MCF 10A (cell line): ENCODE results near the gene ITFG1. TPM values are rescaled to one million over a fixed set of nuclear protein-coding genes. Genes with fewer than 3 reads are reported as not detected.
"Not testable (repeated sequence)": the region's sequence is repeated elsewhere in the genome, so short reads cannot be mapped to it uniquely, and the experiment has no call there.

Experiments used
- BruUV-seq: library from RNA; stranded (reverse); fragments of 400-500 nt; replicated peaks from 2 replicates; lab custom pipeline; 2021; lab: Mats Ljungman, UMichigan
- CTCF ChIA-PET: fragments of 300-600 bp; sonication (Branson Sonifier 250); formaldehyde crosslinking; extraction: SDS; loops from one replicate; lab custom pipeline; 2021; ENCODE audit warnings: antibody characterized with exemption, inconsistent platforms; lab: Yijun Ruan, JAX
- POLR2A ChIA-PET: fragments of 300-600, 350-650 bp; sonication (Branson Sonifier 250); formaldehyde crosslinking; extraction: SDS; loops from one replicate; lab custom pipeline; 2020; ENCODE audit warnings: antibody characterized with exemption, inconsistent platforms; lab: Yijun Ruan, JAX
- DNase-seq: peaks from one replicate; pipeline ENCODE4 v3.0.0-alpha.2; 2018; ENCODE audit not compliant: unreplicated experiment
- H3K27ac Mint-ChIP-seq: one replicate; pipeline ENCODE4 v1.8.0; 2022; ENCODE audit warnings: mild to moderate bottlenecking, low read depth, mixed read lengths; ENCODE audit not compliant: unreplicated experiment
- H3K27me3 Mint-ChIP-seq: one replicate; pipeline ENCODE4 v1.8.0; 2022; ENCODE audit warnings: mixed read lengths; ENCODE audit not compliant: insufficient read depth, unreplicated experiment
- H3K36me3 Mint-ChIP-seq: one replicate; pipeline ENCODE4 v1.8.0; 2022; ENCODE audit warnings: mild to moderate bottlenecking, moderate library complexity, mixed read lengths; ENCODE audit not compliant: insufficient read depth, unreplicated experiment
- H3K4me1 Mint-ChIP-seq: one replicate; pipeline ENCODE4 v1.8.0; 2022; ENCODE audit warnings: mixed read lengths; ENCODE audit not compliant: insufficient read depth, unreplicated experiment
- H3K4me3 Mint-ChIP-seq: one replicate; pipeline ENCODE4 v1.8.0; 2022; ENCODE audit warnings: mild to moderate bottlenecking, moderate library complexity, mixed read lengths; ENCODE audit not compliant: unreplicated experiment
- H3K9me3 Mint-ChIP-seq: one replicate; pipeline ENCODE4 v1.8.0; 2022; ENCODE audit warnings: mixed read lengths; ENCODE audit not compliant: unreplicated experiment
- intact Hi-C: fragments of 100-400 bp; cut with micrococcal nuclease; formaldehyde crosslinking; loops from 2 replicates; pipeline ENCODE4 v1.14.1; 2022
- total RNA-seq: library from RNA; stranded (reverse); gene quantifications from 2 replicates; pipeline ENCODE4 v1.2.3, GENCODE V29; 2022
- TF ChIP-seq, protein P1 (sequence below): fragments of 200-600 bp; IDR thresholded peaks from one replicate; pipeline ENCODE4 v1.8.0; 2022; ENCODE audit warnings: antibody characterized with exemption, mild to moderate bottlenecking; ENCODE audit not compliant: unreplicated experiment

ITFG1 gene
- total RNA-seq, 1 experiment from 2014 or later = 35.4 TPM

DNA sequence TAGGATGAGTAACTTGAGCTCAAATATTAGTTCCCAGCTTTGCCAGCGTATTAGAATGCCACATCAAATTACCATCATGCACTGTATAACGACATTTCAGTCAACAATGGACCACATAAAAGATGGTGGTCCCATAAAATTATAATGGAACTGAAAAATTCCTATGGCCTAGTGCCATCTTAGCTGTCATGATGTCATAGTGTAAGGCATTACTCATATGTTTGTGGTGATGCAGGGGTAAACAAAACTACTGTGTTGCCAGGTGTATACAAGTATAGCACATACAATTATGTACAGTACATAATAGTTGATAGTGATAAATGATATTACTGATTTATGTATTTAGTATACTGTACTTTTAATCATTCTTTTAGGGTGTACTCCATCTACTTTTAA lies 262.7 kb downstream of the ITFG1 start:
- no peak for DNase-seq
- ChIA-PET POLR2A (interaction anchor here (0.6 kb wide), 1 partner anchor 1425 kb away, joined by 4 read pairs; no protein-coding TSS in a partner anchor), CTCF (interaction anchor here (0.6 to 1.2 kb wide), 3 partner anchors 10 to 1990 kb away, joined by 3 to 4 read pairs (median 3); no protein-coding TSS in a partner anchor)
- no peaks in the 10 kb centered on the region for H3K9me3 Mint-ChIP-seq
- H3K4me1 Mint-ChIP-seq = no peaks in the 10 kb centered on the region
- H3K4me3 Mint-ChIP-seq = no peak overlapping the region
- intact Hi-C loops = no loop called here
- TF ChIP-seq, protein P1, sequence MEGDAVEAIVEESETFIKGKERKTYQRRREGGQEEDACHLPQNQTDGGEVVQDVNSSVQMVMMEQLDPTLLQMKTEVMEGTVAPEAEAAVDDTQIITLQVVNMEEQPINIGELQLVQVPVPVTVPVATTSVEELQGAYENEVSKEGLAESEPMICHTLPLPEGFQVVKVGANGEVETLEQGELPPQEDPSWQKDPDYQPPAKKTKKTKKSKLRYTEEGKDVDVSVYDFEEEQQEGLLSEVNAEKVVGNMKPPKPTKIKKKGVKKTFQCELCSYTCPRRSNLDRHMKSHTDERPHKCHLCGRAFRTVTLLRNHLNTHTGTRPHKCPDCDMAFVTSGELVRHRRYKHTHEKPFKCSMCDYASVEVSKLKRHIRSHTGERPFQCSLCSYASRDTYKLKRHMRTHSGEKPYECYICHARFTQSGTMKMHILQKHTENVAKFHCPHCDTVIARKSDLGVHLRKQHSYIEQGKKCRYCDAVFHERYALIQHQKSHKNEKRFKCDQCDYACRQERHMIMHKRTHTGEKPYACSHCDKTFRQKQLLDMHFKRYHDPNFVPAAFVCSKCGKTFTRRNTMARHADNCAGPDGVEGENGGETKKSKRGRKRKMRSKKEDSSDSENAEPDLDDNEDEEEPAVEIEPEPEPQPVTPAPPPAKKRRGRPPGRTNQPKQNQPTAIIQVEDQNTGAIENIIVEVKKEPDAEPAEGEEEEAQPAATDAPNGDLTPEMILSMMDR = no peak
- H3K27ac Mint-ChIP-seq = no peak overlapping the region
- H3K27me3 Mint-ChIP-seq = no peaks in the 10 kb centered on the region
- no TSS peak for BruUV-seq
- H3K36me3 Mint-ChIP-seq = peaks cover 6% of the 10 kb centered on the region

DNA sequence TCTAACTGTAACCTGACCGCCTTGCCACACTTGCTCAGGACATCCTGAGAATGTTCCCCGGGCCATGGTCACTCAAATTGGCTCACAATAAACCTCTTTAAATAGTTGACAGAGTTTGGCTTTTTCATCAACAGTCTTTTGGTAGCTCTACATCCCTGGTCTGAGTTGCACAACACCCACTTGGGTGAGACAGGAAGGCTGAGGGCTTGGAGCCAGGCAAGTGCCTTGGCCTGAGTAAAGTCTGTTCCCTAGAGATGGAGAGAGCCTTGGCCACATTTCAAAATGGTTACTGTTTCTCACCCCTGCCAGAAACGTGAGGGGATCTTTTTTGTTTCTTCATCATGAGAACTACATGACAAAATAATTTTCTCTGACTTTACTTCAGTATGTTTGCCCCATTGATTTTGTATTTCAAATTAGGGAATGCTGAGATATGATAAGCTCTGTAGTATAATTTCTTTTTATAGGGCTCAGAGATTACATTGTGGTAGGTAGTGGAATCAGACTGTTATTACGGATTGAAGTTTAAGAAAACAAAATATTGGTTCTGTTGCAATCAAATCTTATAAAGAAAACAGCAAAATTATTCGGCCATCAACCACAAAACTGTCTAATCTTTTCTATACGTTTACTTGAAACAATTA lies 263.2 kb downstream of the ITFG1 start:
- BruUV-seq = no TSS peak
- Mint-ChIP-seq H3K27me3 (no peaks in the 10 kb centered on the region), H3K4me1 (no peaks in the 10 kb centered on the region), H3K9me3 (no peaks in the 10 kb centered on the region), H3K27ac (no peak overlapping the region), H3K4me3 (no peak overlapping the region), H3K36me3 (peaks cover 6% of the 10 kb centered on the region)
- CTCF ChIA-PET = interaction anchor here (0.6 to 1.2 kb wide), 2 partner anchors 11 to 1991 kb away, joined by 3 to 4 read pairs; no protein-coding TSS in a partner anchor
- DNase-seq = peak; percentile 79
- TF ChIP-seq, protein P1 = no peak
- POLR2A ChIA-PET = interaction anchor here (0.6 kb wide), 1 partner anchor 1426 kb away, joined by 4 read pairs; no protein-coding TSS in a partner anchor
- intact Hi-C loops = no loop called here

DNA sequence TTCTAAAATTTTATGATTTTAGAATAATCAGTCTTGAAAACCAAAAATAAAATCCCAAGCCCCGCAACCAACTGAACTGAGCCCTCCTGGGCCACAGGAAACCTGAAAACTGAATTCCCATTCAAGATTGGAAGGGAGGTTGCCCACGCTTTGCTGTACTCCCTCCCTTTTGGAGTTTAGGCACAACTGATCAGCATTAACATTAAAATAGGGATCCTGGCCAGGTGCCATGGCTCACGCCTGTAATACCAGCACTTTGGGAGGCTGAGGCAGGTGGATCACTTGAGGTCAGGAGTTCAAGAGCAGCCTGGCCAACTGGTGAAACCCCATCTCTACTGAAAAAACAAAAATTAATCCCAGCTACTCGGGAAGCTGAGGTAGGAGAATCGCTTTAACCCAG lies 264.4 kb downstream of the ITFG1 start:
- TF ChIP-seq, protein P1 = no peak
- H3K4me1 Mint-ChIP-seq = no peaks in the 10 kb centered on the region
- no peaks in the 10 kb centered on the region for H3K9me3 Mint-ChIP-seq
- intact Hi-C loops = no loop called here
- H3K27me3 Mint-ChIP-seq = no peaks in the 10 kb centered on the region
- H3K27ac Mint-ChIP-seq = no peak overlapping the region
- peaks cover 6% of the 10 kb centered on the region for H3K36me3 Mint-ChIP-seq
- ChIA-PET CTCF (no interaction called here), POLR2A (no interaction called here)
- DNase-seq = no peak
- BruUV-seq = no TSS peak
- no peak overlapping the region for H3K4me3 Mint-ChIP-seq

GRCh38 chr16:47182318-47182717 lies 278.5 kb downstream of the ITFG1 start:
- no peaks in the 10 kb centered on the region for H3K36me3 Mint-ChIP-seq
- no peaks in the 10 kb centered on the region for H3K27me3 Mint-ChIP-seq
- intact Hi-C loops = loop anchor here (10.0 kb wide), 1 partner anchor 62 kb away; no protein-coding TSS in a partner anchor
- no peak overlapping the region for H3K4me3 Mint-ChIP-seq
- BruUV-seq = no TSS peak
- POLR2A ChIA-PET = no interaction called here
- DNase-seq = no peak
- H3K9me3 Mint-ChIP-seq = no peaks in the 10 kb centered on the region
- H3K4me1 Mint-ChIP-seq = no peaks in the 10 kb centered on the region
- H3K27ac Mint-ChIP-seq = no peak overlapping the region
- CTCF ChIA-PET = interaction anchor here (0.7 kb wide), 1 partner anchor 138 kb away, joined by 4 read pairs; no protein-coding TSS in a partner anchor
- TF ChIP-seq, protein P1 = no peak

GRCh38 chr16:47181066-47181465 lies 279.8 kb downstream of the ITFG1 start:
- POLR2A ChIA-PET, H3K36me3 Mint-ChIP-seq: not testable (repeated sequence)

More at GRCh38 chr16:47181066-47181465, 279.8 kb downstream of the ITFG1 start:
- H3K27ac Mint-ChIP-seq, CTCF ChIA-PET, H3K4me3 Mint-ChIP-seq, BruUV-seq, DNase-seq, H3K9me3 Mint-ChIP-seq, H3K4me1 Mint-ChIP-seq, H3K27me3 Mint-ChIP-seq: not testable (repeated sequence)
- intact Hi-C loops = loop anchor here (10.0 kb wide), 1 partner anchor 64 kb away; no protein-coding TSS in a partner anchor
